Fibroblast of skin of right biceps (primary cell): Measurements from ENCODE around the gene TFCP2.

Experiments
- DNase-seq: peaks from one replicate; pipeline ENCODE4 v3.0.0-alpha.2; 2013

The TFCP2 gene

GRCh38 chr12:51196547-51196946, 23.6 kb upstream of the TFCP2 start:
- no peak for DNase-seq

GRCh38 chr12:51195841-51196240, 22.9 kb upstream of the TFCP2 start:
- no peak for DNase-seq

- DNase-seq, result no peak
Measured at GRCh38 chr12:51192284-51192671, 19.3 kb upstream of the TFCP2 start.

- DNase-seq, result no peak
Measured at GRCh38 chr12:51191516-51192283, 18.8 kb upstream of the TFCP2 start.

- DNase-seq, result no peak
Measured at GRCh38 chr12:51190820-51191219, 17.9 kb upstream of the TFCP2 start.

GRCh38 chr12:51189790-51190355, 16.9 kb upstream of the TFCP2 start:
- no peak for DNase-seq

GRCh38 chr12:51188359-51189051, 15.6 kb upstream of the TFCP2 start:
- no peak for DNase-seq

GRCh38 chr12:51187370-51187987, 14.5 kb upstream of the TFCP2 start:
- no peak for DNase-seq

- no peak for DNase-seq
Measured at GRCh38 chr12:51186465-51187085, 13.6 kb upstream of the TFCP2 start.

GRCh38 chr12:51185171-51185717, 12.3 kb upstream of the TFCP2 start:
- no peak for DNase-seq

- peak; percentile 36 for DNase-seq
Measured at GRCh38 chr12:51183816-51184215, 10.9 kb upstream of the TFCP2 start.

- DNase-seq, result no peak
Measured at GRCh38 chr12:51183349-51183748, 10.4 kb upstream of the TFCP2 start.

- no peak for DNase-seq
Measured at GRCh38 chr12:51181558-51181957, 8.6 kb upstream of the TFCP2 start.

GRCh38 chr12:51177897-51178296, 5.0 kb upstream of the TFCP2 start:
- no peak for DNase-seq

- no peak for DNase-seq
Measured at GRCh38 chr12:51174501-51174900, 1.6 kb upstream of the TFCP2 start.

- DNase-seq, result peak; percentile 16
Measured at GRCh38 chr12:51171884-51172514, 936 bp downstream of the TFCP2 start.

GRCh38 chr12:51163795-51164194, 9.1 kb downstream of the TFCP2 start:
- no peak for DNase-seq

- no peak for DNase-seq
Measured at GRCh38 chr12:51162217-51162616, 10.7 kb downstream of the TFCP2 start.

- peak; percentile 5 for DNase-seq
Measured at GRCh38 chr12:51160814-51161459, 12.0 kb downstream of the TFCP2 start.

- peak; percentile 26 for DNase-seq
Measured at GRCh38 chr12:51156245-51156765, 16.6 kb downstream of the TFCP2 start.

GRCh38 chr12:51152953-51153352, 20.0 kb downstream of the TFCP2 start:
- DNase-seq, result no peak

- DNase-seq, result no peak
Measured at GRCh38 chr12:51150777-51151176, 22.2 kb downstream of the TFCP2 start.
